ENCODE data around the gene SCUBE3.
A peak's percentile ranks its signal among the peaks of the same experiment; 100 is the strongest.

The SCUBE3 gene

GRCh38 chr6:35242906-35243305, 29.1 kb downstream of the SCUBE3 start:
- DNase-seq = no peak

- DNase-seq = no peak
These were observed 29.7 kb downstream of the SCUBE3 start for GRCh38 chr6:35243386-35243958.

GRCh38 chr6:35244551-35244950, 30.8 kb downstream of the SCUBE3 start:
- no peak for DNase-seq

GRCh38 chr6:35247642-35248231, 34.0 kb downstream of the SCUBE3 start:
- no peak for DNase-seq

- no peak for DNase-seq
These were observed 34.5 kb downstream of the SCUBE3 start for GRCh38 chr6:35248300-35248699.

GRCh38 chr6:35248965-35249364, 35.2 kb downstream of the SCUBE3 start:
- no peak for DNase-seq

GRCh38 chr6:35251949-35252348, 38.2 kb downstream of the SCUBE3 start:
- DNase-seq = no peak

- DNase-seq = no peak
These were observed 39.5 kb downstream of the SCUBE3 start for GRCh38 chr6:35253249-35253648.

GRCh38 chr6:35258336-35258735, 44.6 kb downstream of the SCUBE3 start:
- no peak for DNase-seq

GRCh38 chr6:35258858-35259193, 45.1 kb downstream of the SCUBE3 start:
- no peak for DNase-seq

GRCh38 chr6:35259194-35259947, 45.6 kb downstream of the SCUBE3 start, which contains the start of gene ZNF76:
Gene ZNF76 (plus strand): TSS chr6:35259735. CDS start chr6:35281152, 21,417 bp downstream.
- DNase-seq = peak; percentile 90

- DNase-seq = peak; percentile 89
These were observed 46.3 kb downstream of the SCUBE3 start for GRCh38 chr6:35259948-35260590.

GRCh38 chr6:35260591-35261570, 47.1 kb downstream of the SCUBE3 start:
- no peak for DNase-seq

- no peak for DNase-seq
These were observed 48.8 kb downstream of the SCUBE3 start for GRCh38 chr6:35262596-35262995.

- no peak for DNase-seq
These were observed 51.0 kb downstream of the SCUBE3 start for GRCh38 chr6:35264550-35265274.

- DNase-seq = no peak
These were observed 51.8 kb downstream of the SCUBE3 start for GRCh38 chr6:35265523-35265922.

- no peak for DNase-seq
These were observed 53.7 kb downstream of the SCUBE3 start for GRCh38 chr6:35267446-35267845.

GRCh38 chr6:35267897-35268296, 54.1 kb downstream of the SCUBE3 start:
- DNase-seq = no peak

GRCh38 chr6:35272005-35272404, 58.2 kb downstream of the SCUBE3 start:
- DNase-seq = no peak

- DNase-seq = no peak
These were observed 60.2 kb downstream of the SCUBE3 start for GRCh38 chr6:35273822-35274559.

GRCh38 chr6:35275744-35276260, 62.0 kb downstream of the SCUBE3 start:
- no peak for DNase-seq
